22Rv1 (cell line): Measurements from ENCODE around the gene KRTAP5-5.
"Not testable (repeated sequence)": the region's sequence is repeated elsewhere in the genome, so short reads cannot be mapped to it uniquely, and the experiment has no call there.

Experiments
- H3K27ac ChIP-seq: fragments of 450-650 bp; 2 replicates; pipeline ENCODE4 v1.5.1; 2017
- ZFX ChIP-seq: fragments of 450-650 bp; IDR thresholded peaks from 2 replicates; pipeline ENCODE4 v1.6.1; 2017; ENCODE audit warnings: antibody characterized with exemption, borderline replicate concordance
- TF ChIP-seq, protein P1 (sequence below): fragments of 450-650 bp; IDR thresholded peaks from 2 replicates; pipeline ENCODE4 v1.5.1; 2017; ENCODE audit warnings: mild to moderate bottlenecking

Gene KRTAP5-5

DNA sequence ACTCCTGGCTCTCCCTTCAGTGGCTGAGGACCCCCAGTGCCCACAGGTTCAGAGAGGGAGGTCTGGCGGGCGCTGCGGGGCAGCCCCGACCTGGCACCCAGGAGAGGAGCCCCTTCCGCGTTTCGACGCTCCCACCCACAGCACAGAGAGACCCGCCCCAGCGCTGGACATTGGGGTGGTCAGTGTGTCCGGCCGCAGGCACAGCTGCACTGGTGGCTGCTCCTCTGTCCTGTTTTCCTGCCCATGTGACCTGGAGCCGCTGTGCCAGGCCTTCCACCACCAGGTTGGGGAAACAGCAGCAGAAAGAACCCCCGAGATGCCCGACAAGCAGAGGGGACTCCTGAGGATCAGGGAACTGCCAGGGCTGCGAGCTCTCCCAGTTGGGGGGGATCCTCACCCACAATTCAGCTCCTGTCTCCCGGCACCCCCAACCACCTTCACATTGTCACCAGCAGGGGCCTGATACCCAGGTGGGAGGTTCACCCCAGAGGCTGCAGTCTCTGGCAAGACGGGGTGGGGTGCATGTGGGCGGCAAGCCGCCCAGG lies 13.6 kb downstream of the KRTAP5-5 start:
- no peak overlapping the region for H3K27ac ChIP-seq
- TF ChIP-seq, protein P1, sequence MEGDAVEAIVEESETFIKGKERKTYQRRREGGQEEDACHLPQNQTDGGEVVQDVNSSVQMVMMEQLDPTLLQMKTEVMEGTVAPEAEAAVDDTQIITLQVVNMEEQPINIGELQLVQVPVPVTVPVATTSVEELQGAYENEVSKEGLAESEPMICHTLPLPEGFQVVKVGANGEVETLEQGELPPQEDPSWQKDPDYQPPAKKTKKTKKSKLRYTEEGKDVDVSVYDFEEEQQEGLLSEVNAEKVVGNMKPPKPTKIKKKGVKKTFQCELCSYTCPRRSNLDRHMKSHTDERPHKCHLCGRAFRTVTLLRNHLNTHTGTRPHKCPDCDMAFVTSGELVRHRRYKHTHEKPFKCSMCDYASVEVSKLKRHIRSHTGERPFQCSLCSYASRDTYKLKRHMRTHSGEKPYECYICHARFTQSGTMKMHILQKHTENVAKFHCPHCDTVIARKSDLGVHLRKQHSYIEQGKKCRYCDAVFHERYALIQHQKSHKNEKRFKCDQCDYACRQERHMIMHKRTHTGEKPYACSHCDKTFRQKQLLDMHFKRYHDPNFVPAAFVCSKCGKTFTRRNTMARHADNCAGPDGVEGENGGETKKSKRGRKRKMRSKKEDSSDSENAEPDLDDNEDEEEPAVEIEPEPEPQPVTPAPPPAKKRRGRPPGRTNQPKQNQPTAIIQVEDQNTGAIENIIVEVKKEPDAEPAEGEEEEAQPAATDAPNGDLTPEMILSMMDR, result no peak
- no peak for TF ChIP-seq ZFX

DNA sequence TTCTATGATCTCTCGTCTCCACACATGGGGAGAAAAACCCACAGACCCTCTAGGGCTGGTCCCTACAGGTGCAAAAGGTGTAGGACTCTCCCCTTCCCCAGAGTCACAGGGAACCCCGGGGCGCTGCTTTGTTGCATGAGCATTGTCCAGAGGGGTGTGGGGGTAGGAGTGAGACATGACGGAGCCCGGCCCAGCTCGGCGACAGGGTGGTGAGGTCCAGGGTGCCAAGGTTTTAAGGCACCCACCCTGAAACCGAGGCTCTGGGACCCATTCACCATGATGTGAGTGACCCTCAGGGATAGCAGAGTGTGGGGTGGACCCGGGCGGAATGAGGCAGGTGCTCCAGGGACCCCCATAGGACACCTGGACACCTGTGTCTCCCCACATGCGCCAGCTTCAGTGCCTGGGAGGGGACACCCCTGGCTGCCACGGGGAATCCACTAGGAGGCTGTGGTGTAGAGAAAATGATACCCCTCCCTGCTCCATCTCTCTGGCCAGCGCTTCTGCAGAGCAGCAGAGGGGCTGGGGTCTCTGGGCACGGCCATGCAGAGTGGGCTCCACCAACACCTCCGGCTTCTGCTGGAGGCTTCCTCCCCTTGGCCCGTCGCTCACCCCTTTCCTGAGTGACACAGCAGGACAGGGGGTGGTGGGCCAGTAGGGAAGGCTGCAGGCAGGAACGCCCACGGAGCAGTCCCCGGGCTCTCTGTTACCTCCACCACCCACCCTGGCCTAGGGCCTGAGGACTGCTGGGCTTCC lies 15.2 kb downstream of the KRTAP5-5 start:
- TF ChIP-seq ZFX, result no peak
- TF ChIP-seq, protein P1, result no peak
- H3K27ac ChIP-seq, result no peak overlapping the region

DNA sequence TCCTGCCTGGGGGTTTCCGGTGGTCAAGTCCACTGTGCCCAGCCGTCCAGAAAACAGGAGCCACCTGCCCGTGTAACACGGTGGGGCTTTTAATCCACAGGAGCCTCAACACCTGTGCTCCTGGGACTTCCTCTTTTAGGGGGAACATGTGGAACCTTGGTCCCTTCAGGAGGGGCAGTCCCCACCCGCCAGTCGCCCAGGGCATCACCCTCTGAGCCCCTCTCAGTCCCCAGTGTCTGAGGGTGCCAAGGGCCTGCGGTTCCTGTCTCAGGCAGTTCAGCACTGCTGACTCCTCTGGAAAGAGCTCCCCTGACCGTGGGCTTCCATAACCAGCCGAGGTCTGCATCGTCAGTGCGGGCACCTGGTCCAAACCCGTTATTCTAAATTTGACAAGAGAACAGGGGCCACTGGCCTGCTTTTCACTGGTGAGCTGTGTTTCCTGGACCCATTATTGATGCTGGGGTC lies 15.8 kb downstream of the KRTAP5-5 start:
- TF ChIP-seq, protein P1, result no peak
- TF ChIP-seq ZFX, result no peak
- H3K27ac ChIP-seq, result no peak overlapping the region

DNA sequence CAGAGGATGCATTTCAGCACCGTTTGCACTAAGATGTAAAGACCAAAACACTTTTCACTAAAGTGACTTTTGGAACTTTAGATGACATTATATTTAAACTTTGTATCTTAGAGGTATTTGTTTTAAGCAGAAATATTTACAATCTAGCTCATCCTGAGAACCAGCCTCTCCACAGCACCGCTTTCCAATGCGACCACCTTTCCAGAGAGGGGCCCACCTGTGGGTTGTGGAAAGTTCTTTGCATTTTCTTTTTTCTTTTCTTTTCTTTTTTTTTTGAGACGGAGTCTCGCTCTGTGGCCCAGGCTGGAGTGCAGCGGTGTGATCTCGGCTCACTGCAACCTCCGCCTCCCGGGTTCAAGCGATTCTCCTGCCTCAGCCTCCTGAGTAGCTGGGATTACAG lies 17.0 kb downstream of the KRTAP5-5 start:
- H3K27ac ChIP-seq, result not testable (repeated sequence)

DNA sequence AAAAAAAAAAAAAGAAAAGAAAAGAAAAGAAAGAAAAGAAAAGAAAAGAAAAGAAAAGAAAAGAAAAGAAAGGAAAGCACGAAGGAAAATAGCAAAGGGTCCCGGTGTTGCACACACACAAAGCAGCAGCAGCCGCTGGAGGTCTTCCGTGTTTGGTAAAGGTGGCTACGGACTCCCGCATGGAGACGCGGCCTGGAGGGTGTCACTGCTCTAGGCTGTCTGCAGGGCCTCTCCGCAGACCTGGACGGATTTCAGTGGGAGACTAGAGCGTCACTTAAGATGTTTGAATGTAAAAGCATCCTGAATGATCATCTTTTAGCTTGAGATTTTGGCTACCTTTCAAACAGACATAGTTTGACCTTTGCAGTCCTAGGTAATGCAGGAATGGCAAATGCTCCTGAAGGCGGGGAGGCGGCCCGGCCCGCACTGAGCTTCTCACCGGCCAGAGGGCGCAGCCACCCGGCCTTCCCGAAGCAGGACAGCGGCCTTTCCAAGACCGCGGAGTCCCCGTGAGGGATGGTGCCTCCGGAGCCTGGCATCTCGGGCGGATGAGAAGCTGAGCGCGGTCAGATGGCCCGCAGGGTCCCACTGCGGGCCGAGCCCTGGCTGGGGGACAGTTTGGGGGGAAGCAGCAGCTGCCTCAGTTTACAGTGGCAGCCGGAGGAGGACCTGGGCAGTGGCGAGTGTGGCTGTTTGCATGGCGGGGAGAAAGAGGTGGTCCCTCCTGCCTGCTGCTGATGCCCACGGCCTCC lies 18.5 kb downstream of the KRTAP5-5 start:
- TF ChIP-seq, protein P1, result no peak
- no peak for TF ChIP-seq ZFX
- no peak overlapping the region for H3K27ac ChIP-seq

DNA sequence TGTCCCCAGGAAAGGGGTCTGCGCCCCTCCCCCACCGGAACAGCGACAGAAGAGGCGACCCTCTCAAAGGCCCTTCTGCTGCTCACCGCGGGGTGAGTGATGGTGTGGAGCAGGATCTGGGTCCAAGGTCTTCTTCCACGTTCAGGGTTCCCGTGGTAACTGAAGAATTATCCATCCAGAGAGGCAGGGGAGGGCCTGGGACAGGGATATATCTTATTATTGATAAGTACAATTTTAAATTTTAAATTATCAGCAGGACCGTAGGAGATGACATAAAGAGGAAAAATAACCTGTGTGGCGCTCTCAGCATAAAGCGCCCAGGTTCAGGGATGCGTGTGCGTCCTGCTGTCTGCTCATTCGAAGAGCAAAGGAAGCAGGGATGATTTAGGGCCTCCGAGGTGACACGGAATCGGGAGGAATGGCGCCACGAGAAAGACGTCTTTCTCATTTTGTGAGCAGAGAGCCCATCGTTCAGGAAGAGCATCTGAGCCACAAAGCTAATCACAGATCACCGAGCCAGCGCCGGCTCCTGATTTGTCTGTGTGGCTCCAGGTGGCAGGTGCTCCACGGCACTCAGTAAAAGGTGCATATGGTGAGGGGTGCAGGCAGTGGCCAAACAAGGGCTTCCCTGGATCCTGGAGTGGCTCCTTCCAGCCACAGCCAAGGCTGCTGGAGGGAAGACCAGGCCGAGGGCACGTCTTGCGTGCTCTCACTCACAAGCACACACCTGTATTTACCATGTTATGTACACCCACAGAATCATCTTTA lies 19.3 kb downstream of the KRTAP5-5 start:
- TF ChIP-seq ZFX, result no peak
- TF ChIP-seq, protein P1, result no peak

More for the DNA sequence above, 19.3 kb downstream of the KRTAP5-5 start:
- H3K27ac ChIP-seq, result no peak overlapping the region
